ELR (cell line): ENCODE results near the gene ALDH3B1.

Experiments
- DNase-seq: peaks from one replicate; pipeline ENCODE4 v3.0.0-alpha.2; 2015; ENCODE audit warnings: low read depth

ALDH3B1 gene

DNA sequence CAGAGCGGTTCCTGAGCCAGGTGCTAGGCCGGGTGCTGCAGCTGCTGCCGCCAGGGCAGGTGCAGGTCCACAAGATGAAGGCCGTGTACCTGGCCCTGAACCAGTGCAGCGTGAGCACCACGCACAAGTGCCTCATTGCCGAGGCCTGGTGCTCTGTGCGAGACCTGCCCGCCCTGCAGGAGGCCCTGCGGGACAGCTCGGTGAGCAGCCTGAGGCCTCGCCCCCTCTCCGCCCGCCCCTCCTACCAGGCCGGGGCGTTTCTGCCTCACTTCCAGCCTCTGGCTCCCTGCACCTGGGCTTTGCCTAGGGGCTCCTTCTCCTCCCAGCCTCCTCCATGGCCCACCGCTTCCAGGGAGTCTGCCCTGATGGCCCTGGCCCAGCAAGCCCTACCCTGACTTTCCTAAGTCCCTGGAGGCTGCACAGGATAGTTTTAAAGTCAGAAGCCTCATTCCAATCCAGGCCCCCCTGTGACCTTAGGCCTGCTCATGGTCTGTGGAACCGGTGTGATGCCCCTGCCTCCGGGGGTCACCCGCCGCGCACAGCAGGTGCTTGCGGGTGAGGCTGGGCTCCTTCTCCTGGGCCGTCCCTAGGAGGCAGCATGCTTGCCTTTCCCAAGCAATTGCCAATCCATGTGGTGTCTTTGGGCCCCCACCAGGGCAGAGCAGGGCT lies 34.2 kb downstream of the ALDH3B1 start:
- no peak for DNase-seq

- no peak for DNase-seq
These were observed 34.8 kb downstream of the ALDH3B1 start for GRCh38 chr11:68044898-68045351.

DNA sequence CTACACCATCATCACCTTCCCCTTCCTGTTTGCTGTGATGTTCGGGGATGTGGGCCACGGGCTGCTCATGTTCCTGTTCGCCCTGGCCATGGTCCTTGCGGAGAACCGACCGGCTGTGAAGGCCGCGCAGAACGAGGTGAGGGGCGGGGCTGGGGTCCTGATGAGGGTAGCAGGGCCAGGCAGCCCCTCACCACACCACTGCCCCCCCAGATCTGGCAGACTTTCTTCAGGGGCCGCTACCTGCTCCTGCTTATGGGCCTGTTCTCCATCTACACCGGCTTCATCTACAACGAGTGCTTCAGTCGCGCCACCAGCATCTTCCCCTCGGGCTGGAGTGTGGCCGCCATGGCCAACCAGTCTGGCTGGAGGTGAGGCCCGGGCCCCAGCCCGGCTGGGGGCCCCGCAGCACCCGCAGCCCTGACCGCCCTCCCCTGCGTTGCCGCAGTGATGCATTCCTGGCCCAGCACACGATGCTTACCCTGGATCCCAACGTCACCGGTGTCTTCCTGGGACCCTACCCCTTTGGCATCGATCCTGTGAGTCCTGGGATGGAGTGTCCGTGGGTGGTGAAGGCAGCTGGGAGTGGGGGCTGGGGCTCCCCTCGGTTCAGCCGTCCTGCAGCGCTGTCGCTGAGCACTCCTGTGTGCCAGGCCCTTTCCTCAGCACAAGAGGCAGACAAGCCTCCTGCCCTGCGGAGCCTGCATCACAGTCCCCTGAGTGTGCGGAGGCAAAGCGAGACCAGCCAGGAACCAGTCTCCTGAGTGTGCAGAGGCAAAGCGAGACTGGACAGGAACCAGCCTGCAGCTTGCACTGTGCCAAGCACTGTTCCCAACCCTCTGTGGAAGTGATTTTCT lies 37.5 kb downstream of the ALDH3B1 start:
- DNase-seq = no peak

DNA sequence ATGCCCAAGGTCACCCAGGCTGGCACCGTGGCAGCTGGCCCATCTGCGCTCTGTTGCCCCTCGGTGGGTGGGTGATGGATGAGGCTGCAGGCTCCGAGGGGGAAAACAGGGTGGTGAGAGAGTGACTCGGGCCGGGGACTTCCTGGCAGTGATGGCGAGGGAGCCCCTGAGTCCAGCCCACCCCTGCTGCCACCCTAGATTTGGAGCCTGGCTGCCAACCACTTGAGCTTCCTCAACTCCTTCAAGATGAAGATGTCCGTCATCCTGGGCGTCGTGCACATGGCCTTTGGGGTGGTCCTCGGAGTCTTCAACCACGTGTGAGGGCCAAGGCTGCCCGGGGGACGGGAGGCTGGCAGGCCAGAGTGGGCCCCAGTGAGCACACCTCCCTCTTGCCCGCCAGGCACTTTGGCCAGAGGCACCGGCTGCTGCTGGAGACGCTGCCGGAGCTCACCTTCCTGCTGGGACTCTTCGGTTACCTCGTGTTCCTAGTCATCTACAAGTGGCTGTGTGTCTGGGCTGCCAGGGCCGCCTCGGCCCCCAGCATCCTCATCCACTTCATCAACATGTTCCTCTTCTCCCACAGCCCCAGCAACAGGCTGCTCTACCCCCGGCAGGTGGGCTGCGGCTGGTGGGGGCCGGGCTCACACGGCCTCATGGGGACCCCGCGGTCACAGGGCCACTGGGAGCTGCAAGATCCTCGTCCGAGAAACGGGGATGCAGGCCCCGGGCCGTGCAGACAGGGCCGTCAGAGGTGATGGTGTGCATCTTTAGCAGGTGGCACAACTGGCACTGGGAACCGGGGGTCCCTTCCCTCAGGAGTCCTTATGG lies 38.8 kb downstream of the ALDH3B1 start:
- DNase-seq = no peak

DNA sequence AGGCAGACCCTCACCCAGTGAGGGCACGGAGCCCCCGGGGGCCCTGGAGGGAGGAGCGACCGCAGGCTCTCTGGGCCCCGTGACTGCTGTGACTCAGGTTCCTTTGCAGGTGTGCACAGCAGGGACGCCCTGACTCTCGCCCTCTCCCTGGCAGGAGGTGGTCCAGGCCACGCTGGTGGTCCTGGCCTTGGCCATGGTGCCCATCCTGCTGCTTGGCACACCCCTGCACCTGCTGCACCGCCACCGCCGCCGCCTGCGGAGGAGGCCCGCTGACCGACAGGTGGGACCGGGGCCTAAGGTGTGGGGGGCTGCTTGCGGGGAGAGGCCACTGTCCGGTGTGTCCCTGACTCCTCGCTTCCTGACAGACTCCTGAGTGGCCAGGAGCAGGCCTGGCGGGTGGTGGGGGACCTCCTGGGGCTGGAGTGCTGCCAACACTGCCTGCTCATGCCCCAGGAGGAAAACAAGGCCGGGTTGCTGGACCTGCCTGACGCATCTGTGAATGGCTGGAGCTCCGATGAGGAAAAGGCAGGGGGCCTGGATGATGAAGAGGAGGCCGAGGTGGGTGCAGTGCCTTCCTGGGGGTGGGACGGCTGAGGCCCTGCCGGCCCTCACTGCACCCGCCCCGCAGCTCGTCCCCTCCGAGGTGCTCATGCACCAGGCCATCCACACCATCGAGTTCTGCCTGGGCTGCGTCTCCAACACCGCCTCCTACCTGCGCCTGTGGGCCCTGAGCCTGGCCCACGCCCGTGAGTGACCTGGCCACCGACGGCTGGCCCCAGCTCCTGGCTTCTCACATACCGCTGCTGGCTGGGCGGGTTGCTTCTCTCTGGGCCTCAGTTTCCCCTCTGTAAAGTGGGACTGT lies 39.6 kb downstream of the ALDH3B1 start:
- no peak for DNase-seq

DNA sequence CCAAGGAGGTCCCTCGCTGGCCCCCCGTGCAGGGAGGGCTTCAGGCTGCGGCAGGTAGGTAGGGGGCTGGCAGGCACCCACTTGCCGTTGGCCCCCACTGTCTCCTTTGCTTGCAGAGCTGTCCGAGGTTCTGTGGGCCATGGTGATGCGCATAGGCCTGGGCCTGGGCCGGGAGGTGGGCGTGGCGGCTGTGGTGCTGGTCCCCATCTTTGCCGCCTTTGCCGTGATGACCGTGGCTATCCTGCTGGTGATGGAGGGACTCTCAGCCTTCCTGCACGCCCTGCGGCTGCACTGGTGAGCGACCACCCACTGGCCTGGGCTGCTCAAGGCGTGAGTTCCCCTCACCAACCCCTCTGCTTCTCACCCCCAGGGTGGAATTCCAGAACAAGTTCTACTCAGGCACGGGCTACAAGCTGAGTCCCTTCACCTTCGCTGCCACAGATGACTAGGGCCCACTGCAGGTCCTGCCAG lies 40.3 kb downstream of the ALDH3B1 start:
- DNase-seq = no peak

DNA sequence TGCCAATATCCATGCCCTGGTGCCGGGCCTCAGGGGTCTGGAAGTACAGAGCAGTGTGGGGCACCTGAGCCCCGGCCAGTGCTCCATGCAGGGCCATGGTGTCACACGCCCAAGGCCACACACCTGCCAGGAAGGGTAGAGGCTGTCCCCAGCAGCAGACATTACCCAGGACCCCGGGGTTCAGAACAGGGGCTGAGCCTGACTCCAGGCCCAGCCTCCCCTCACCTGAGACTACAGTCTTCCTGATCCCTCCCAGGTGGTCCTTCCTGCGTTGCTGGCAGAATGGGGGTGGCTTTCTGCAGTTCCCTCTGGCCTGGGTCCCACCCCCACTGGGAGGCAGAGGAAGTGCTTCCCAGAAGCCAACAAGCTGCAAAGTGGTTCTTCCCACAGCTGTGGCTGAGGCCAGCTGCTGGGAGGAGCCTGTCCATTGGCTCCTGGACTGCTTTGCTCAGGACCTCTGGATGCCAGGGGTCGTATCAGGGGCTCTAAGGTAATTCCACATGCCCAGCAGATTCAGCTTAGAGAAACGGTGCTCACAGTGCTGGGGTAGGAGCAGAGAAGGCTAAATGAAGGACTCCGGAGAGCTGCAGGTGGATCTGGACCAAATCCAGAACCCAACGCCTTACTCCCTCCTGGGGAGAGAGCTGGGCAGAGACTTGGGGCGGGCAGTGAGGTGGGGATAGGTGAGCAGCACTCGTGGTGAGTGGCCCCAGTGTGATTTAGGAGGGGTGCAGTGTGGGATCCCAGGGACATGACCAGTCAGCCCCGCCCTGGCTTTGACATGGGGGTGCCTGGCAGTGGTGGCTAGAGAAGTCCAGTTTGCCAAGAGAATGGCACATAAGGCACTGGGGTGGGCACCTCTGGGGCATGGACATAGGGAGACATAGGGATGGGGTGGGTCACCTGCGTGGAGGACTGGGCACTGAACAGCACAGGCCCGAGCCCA lies 41.3 kb downstream of the ALDH3B1 start:
- no peak for DNase-seq

DNA sequence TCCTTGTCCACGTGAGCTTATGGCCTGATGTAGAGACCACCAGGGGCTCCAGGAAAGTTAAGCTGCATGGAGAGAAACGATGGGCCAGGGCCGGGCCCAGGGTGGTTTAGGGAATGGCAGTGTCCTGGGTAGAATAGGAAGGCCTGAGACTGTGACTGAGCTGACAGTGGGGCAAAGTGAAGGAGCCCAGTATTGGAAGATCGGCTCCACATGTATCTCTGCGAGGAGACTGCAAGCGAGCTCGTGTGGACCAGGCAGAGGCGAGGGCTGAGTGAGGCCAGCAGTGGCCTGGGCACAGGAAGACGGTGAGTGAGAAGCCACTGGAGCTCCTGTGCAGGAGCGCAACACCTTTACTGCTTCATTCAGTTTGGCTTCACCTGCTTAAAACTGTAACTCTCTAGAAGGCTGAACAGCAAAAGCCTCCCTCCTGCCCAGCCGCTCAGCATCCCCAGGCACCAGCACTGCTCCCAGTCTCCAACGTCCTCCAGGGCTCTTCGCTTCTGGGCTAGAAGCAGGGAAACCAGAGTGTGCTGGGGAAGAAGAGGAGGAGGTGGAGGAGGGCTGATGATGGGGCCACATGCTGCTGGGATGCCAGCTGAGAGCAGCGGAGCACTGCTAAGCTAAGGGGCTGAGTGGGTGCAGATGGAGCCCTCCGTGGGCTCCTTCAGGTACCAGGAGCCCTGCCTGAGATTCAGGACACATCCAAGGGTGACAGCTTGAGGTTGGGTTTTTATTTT lies 42.2 kb downstream of the ALDH3B1 start:
- DNase-seq = no peak

GRCh38 chr11:68053117-68053516 lies 43.0 kb downstream of the ALDH3B1 start:
- no peak for DNase-seq

GRCh38 chr11:68053981-68054812 lies 44.1 kb downstream of the ALDH3B1 start:
- no peak for DNase-seq

GRCh38 chr11:68056317-68057285 lies 46.5 kb downstream of the ALDH3B1 start:
- DNase-seq = no peak

DNA sequence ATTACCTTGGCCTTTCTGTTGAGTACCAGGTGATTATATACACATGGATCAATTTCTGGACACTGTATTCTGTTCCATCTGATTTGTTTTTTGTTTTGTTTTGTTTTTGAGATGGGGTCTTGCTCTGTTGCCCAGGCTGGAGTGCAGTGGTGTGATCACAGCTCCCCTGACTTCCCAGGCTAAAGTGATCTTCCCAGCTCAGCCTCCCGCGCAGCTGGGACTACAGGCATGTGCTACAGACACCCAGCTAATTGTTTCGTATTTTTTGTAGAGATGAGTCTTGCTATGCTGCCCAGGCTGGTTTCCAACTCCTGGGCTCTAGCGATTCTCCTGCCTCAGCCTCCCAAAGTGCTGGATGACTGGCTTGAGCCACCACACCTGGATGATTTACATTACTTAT lies 47.7 kb downstream of the ALDH3B1 start:
- no peak for DNase-seq

DNA sequence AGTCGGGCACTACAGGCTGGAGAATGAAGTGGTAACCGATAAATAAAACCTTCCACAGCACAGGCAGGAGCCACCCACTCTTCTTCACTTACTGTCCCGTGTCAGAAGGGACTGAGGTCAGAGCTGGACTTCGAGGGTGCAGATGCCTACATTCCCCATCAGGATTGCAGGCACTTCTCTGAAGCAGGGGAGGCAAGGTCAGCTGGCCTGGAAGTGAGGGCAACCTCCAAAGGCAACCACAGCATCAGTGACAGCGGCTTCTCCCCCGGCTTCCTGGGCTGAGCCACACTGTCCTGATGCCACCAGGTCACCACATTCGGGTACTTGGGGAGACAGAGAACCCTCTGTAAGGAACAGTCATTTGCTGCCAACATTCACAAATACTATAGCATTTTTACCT lies 51.4 kb downstream of the ALDH3B1 start:
- DNase-seq = no peak

GRCh38 chr11:68064926-68065325 lies 54.8 kb downstream of the ALDH3B1 start:
- no peak for DNase-seq

DNA sequence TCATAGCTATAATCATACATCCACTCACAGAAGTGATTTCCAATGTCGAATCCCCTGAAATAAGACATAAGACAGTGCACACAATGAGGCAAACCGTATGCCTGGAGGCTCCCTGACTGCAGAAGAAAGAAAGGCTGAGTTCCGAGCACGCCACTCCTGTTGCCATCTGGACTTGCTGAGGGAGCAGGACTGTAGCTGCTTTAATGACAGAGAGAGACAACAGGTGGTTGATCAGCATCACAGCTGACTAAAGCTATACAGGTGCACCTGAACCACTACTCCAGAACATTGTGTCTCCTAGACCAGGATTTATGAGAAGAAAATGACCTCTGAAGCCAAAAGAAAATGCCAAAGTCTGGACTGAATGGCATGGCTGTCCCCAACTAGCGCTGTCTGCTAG lies 55.7 kb downstream of the ALDH3B1 start:
- no peak for DNase-seq

- no peak for DNase-seq
These were observed 56.6 kb downstream of the ALDH3B1 start for GRCh38 chr11:68066742-68067141.

DNA sequence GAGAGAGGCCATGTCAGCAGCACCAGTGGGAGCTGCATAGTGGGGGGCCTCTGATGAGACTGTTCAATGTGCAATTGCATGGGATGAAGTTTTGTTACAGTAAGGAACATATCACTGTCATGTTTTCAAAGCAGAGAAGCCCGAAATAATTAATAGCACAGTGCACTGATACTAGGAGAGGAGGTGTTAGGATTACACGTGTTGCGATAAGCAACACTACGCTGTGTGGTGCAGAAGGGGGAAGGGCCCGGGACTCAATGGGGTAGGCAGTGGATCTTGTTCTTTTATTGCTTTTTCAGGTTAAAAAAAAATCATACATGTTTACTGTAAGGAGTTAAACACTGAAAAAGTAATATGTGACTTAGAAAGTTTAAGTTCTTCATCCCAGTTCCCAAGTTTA lies 57.9 kb downstream of the ALDH3B1 start:
- DNase-seq = no peak
